ENCODE data around the gene ANLN.

- TF ChIP-seq EZH2 (IDR thresholded peaks at IDR 0.05; ENCODE audit: low read length), result no peak
- TF ChIP-seq, protein P1, sequence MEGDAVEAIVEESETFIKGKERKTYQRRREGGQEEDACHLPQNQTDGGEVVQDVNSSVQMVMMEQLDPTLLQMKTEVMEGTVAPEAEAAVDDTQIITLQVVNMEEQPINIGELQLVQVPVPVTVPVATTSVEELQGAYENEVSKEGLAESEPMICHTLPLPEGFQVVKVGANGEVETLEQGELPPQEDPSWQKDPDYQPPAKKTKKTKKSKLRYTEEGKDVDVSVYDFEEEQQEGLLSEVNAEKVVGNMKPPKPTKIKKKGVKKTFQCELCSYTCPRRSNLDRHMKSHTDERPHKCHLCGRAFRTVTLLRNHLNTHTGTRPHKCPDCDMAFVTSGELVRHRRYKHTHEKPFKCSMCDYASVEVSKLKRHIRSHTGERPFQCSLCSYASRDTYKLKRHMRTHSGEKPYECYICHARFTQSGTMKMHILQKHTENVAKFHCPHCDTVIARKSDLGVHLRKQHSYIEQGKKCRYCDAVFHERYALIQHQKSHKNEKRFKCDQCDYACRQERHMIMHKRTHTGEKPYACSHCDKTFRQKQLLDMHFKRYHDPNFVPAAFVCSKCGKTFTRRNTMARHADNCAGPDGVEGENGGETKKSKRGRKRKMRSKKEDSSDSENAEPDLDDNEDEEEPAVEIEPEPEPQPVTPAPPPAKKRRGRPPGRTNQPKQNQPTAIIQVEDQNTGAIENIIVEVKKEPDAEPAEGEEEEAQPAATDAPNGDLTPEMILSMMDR (optimal IDR thresholded peaks at IDR 0.05 in 1 of 3, IDR thresholded peaks at IDR 0.05 in 1 of 3, conservative IDR thresholded peaks at IDR 0.05 in 1 of 3; ENCODE audit: extremely low read depth in 1 of 3, insufficient read depth in 2 of 3, low read length in 3 of 3), result no peak
Observed at GRCh38 chr7:36406156-36406555, 16.5 kb downstream of the ANLN start.

Measured in keratinocyte (primary cell).